IPS-18c (cell line): ENCODE data around the gene CHMP5.
A peak's percentile ranks its signal among the peaks of the same experiment; 100 is the strongest.

Experiments
- H3K4me3 ChIP-seq: 2 replicates; pipeline ENCODE4 v1.7.0; 2013; ENCODE audit warnings: low read depth, mild to moderate bottlenecking, low read length, moderate library complexity; ENCODE audit not compliant: insufficient read depth
- H3K9me3 ChIP-seq: one replicate; pipeline ENCODE4 v1.6.1; 2013; ENCODE audit warnings: mild to moderate bottlenecking, low read length, moderate library complexity; ENCODE audit not compliant: control insufficient read depth, insufficient read depth

Gene CHMP5

DNA sequence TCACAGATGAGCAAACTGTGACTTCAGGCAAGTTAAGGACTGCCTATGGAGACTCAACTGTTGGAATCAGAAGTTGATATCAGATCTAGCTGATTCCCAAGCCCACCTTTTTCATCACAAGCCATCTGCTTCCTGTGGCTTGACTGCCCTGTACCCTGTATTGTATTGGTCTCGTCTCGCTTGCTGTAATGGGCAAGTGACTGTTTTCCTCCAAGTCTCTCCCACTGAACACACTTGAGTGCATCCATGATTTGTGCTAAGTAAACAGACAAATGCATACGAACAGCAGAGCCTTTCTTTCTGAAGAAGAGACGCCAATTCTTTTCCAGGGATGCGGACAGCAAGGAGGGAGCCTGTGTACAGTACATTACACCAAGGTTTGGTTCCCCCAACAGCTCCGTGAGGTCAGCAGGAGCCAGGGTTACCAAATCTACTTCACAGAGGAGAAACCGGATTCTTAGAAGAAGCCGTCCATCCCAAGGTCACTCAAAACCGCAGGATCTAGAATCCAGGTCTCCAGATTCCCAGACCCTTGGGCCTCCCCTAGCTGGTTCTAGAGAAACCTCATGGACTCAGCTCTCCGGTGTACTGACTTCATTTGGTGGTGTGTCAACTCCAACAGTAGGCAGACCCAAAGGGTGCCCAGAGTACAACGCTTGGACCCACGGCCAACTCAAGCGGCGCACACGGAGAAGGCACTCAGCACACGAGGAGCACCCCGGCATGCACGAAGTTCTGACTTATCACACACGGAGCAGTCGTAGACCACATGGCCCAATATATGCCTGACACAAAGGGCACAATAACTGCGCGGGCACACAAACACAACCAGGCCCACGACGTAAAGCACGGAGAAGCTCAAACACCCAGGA lies 1.5 kb upstream of the CHMP5 start:
- peak overlapping the region; percentile 96 for H3K4me3 ChIP-seq
- H3K9me3 ChIP-seq: no peaks in the 10 kb centered on the region

DNA sequence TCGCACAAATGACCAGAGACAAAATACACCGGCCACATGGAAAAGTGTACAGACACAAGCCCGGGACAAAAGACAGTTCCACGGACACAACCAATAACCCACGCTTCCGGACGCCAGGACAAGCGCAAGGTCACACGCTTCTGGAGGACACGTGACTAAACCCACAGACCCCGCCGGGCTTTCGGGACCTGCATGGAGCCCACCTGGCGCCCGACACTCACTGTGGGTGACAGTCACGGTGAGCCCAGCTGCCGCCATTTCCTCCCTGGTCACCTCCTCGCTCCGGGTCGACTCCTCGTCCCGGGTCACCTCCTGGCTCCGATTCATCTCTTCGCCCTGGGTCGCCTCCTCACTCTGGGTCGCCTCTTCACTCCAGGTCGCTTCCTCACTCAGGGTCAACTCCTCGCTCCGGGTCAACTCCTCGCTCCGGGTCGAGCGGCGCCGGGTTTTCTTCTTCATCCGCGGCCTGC lies 811 bp upstream of the CHMP5 start:
- H3K4me3 ChIP-seq: peak overlapping the region; percentile 96
- no peaks in the 10 kb centered on the region for H3K9me3 ChIP-seq

DNA sequence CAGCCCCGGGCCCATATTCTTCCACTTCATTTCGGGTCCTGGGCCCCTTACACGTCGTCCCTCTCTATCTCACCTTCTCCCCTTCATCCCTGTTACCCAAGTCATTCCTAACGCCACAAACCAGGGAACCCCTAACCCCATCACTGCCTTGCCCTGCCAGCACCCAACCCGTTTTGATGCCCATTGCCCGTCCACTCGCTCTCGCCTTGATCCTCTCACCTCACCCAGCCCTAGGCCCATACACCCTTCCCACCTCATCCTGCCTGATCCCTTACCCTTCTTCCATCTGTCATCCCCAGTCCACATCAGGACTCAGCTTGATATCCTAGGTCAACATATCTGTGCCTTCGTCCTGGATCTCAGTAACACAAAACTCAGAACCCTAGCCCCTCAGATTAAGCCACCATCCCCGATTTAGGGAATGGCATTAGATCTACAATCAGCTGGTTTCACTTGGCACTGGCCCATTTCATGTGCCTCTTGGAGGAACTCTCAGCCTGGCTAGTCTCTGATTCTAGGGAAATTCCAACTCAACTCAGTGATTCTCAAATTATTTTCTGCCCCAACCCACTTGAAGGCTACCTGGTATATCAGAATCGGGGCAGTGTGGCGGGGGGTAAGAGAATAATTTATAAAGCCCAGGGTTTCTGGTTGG lies 489 bp downstream of the CHMP5 start:
- H3K4me3 ChIP-seq: peak overlapping the region; percentile 87
- H3K9me3 ChIP-seq: no peaks in the 10 kb centered on the region

DNA sequence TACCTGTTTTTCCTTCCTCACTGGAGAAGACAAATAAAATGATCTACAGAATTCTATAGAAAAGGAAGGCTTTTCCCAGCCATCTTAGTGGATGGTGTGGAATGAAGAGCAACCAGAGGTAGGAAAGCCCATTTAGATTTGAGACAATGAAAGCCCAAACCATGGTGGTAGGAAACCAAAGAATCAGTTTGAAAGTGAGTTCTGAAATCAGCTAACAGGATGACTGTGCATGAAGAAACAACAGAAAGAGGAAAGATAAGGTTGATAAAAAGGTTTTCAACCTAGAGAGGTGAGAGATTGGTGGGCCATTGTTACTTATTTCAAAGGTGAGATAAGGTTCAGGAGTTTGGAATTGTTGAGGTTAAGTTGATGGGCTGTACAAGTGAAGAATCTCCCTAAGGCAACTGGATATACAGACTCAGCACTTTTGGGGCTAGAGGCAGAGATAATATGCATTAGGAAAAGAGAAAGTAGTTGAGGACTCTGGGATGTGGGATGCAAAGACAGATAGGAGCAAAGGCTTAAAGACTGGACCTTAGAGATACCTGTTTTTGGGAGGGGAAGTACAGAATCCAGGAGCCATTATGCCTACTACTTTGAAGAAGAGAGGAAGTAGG lies 2.4 kb downstream of the CHMP5 start:
- Histone ChIP-seq H3K9me3 (no peaks in the 10 kb centered on the region), H3K4me3 (no peak overlapping the region)

DNA sequence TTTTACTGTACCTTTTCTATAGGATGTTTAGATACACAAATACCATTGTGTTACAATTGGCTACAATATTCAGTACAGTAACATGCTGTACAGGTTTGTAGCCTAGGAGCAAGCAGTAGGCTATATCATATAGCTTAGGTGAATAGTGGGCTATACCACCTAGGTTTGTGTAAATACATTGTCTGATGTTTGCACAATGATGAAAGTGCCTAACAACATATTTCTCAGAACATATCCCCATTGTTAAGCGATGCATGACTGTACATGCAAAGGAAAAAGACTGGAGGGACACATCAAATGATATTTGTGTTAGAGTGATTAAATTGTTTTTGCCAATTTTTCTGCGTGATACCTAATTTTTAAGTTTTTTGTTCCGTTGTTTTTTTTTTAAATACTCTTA lies 5.3 kb downstream of the CHMP5 start:
- H3K9me3 ChIP-seq: no peaks in the 10 kb centered on the region
- no peak overlapping the region for H3K4me3 ChIP-seq

DNA sequence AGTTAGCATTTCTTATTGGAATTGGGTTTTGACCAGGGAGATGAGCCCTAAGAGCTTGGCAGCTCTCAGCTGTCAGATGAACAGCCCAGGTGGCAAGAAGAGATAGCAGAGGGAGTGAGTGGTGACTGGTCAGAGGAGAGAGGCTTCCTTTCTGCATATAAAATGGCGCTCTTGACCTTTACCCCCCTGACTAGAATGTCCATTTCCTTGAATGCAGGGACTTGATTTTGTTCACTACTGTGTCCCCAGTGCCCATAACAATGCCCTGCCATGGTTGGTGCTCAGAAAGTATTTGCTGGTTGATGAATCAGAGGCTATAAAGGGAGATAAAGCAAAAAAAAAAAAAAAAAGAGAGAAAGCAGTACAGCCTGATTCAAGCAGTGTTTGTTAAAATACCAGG lies 7.2 kb downstream of the CHMP5 start:
- H3K4me3 ChIP-seq: no peak overlapping the region

DNA sequence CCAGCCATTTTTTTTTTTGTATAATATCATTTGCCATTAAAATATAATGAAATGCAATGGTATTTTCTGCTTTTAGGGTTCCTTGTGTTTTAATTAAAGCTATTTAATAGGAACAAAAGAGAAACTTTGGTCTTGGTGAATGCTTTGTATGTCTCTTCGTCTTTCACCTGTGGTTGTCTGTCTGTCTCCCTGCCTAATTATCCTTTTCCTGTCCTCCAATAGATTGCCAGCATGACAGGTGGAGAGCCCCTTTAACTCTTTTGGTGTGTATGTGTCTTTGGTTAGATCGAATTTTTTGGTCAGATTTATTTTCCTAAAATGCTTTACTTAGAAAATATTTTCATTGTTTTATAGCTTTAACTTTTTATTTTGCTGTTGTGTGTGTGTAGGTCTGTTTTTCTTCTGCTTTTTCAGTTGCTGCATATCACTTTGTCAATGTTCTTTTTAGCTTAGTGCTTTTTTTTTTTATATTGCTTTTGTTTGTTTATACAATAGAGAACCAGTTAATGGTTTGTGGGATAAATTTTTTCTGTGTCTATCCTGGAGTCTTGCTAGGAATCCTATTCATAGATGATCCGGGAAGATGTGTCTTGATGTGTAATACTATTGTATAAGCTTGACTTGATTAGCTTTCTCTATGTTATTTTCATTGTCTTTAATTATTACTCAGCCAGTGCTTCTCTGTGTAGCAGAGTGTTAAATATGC lies 8.6 kb downstream of the CHMP5 start:
- Histone ChIP-seq H3K4me3 (no peak overlapping the region), H3K9me3 (no peaks in the 10 kb centered on the region)

More for the DNA sequence above, 7.2 kb downstream of the CHMP5 start:
- H3K9me3 ChIP-seq: no peaks in the 10 kb centered on the region

DNA sequence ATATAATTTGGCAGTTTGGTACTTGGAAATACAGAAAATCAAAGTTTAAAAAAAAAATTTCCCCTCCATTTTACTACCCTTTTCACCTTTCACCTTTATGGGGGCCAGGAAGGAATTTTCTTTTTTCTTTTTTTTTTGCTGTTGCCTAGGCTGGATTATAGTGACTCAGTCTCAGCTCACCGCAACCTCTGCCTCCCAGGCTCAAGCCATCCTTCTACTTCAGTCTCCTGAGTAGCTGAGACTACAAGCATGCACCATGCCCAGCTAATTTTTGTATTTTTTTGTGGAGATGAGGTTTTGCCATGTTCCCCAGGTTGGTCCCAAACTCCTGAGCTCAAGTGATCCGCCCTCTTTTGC lies 9.1 kb downstream of the CHMP5 start:
- Histone ChIP-seq H3K9me3 (no peaks in the 10 kb centered on the region), H3K4me3 (no peak overlapping the region)

DNA sequence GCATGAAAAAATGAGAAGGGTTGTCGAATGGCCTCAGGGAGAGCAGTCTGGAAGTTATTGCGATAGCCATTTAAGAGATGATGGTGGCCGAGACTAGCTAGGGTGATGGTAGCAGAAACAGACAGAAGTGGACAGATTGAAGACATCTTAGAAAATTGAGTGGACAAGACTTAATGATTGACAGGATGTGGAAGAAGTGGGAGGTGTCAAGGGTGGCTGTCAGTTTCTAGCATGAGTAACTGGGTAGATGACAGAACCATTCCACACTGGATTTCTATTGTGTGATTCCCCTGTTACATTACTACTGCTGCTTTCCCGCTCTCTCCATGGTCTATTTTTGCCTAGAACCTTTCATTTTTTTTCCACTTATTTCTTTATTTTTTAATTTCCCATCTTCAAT lies 12.6 kb downstream of the CHMP5 start:
- Histone ChIP-seq H3K9me3 (no peaks in the 10 kb centered on the region), H3K4me3 (no peak overlapping the region)

DNA sequence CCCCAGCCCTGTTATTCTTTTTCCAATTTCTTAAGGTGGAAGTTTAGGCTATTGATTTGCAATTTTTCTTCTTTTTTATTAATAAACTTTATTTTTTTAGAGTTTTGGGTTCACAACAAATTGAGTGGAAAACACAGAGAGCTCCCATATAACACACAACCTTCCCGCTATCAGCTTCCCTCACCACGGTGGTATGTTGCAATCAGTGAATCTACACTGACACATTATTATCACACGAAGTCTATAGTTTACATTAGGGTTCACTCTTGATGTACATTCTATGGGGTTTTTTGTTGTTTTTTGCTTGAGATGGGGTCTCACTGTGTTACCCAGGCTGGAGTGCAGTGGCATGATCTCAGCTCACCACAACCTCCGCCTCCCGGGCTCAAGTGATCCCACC lies 20.7 kb downstream of the CHMP5 start:
- H3K4me3 ChIP-seq: no peak overlapping the region

DNA sequence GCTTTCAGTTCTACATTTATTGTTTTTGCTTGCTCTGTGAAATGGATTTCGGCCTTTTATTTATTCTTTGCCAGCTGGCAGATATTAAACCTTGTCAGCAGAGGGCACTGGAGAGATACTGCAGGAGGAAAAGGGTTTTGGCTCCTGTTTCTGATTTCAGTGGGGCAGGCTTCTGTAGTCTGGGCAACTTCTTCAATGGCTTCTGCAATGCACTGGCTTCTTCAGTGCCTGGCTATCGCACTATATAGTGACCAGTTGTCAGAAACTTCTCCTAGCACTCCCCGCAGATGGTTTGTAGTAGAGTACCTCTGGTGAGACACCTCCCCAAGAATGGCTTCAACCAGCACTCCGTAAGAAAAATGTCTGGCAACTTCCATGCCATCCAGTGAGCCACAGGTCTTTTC lies 22.2 kb downstream of the CHMP5 start:
- Histone ChIP-seq H3K4me3 (no peak overlapping the region), H3K9me3 (no peaks in the 10 kb centered on the region)

More for the DNA sequence above, 20.7 kb downstream of the CHMP5 start:
- H3K9me3 ChIP-seq: no peaks in the 10 kb centered on the region

DNA sequence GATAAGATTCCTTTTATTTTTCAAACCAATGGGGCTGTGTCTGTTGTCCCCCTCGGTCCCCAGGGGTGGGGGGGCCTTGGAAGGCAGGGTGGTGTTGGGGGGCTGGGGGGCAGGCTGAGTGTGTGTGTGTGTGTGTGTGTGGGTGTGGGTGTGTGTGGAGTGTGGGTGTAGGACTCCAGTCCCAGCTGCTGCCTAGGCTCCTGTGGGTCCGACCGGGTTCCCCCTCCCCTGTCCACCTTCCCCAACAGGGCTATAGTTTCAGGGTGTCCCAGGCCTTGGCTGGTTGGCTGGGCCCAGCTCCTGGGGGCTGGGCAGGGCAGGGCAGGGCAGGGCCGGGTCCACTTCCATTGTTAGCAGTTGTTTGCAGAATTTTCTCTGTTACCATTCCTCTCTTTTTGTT lies 23.4 kb downstream of the CHMP5 start:
- Histone ChIP-seq H3K9me3 (no peaks in the 10 kb centered on the region), H3K4me3 (no peak overlapping the region)

DNA sequence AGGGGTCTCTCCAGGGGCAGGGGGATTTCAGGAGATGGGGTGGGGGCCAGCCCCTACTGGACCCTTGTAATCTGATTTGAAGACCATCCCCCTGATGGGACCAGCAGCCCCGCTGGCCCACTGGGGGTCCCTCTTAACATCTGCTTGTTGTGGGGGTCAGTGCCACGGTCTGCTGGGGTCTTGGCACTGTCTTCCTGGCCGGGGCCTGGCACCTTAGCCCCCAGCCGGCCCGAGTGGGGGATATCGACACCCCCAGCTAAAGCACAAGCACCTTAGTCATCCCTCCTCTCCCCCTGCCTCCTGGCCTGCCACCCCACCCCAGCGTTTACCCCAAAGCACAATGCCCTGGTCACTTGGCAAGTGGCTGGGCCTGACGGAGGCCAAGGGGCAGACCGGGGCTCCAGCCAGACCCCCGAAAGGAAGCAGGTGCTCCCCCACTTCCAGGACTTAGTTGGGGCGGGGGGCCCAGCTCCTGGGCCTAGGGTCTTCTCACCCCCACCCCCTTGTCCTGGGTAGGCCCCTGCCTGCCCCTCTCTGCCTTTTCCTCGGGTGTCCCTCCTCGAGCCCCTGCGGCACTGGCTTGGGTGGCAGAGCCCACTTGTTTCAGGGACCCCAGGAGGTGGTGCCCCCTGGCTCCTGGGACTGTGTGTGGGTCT lies 24.1 kb downstream of the CHMP5 start:
- H3K4me3 ChIP-seq: no peak overlapping the region
- no peaks in the 10 kb centered on the region for H3K9me3 ChIP-seq

DNA sequence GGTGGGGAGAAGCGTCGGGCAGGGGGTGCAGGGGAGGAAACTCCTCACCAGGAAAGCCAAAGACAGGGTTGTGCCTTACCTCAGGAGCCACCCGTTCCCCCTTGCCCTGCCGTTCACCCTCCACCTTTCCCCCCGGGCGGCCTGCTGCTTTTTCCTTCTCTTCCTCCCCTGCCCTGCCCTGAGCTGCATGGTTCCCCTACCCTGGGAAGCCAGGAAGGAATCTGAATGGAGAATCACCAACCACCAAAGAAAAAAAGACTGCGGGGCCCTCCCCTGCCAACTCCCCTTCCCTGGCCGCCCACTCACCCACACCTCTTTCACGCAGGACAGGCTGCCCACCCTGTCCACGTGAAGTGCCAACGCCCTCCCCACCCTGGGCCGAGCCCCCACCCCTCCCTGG lies 24.6 kb downstream of the CHMP5 start:
- H3K4me3 ChIP-seq: peak overlapping the region; percentile 40
- H3K9me3 ChIP-seq: no peaks in the 10 kb centered on the region

DNA sequence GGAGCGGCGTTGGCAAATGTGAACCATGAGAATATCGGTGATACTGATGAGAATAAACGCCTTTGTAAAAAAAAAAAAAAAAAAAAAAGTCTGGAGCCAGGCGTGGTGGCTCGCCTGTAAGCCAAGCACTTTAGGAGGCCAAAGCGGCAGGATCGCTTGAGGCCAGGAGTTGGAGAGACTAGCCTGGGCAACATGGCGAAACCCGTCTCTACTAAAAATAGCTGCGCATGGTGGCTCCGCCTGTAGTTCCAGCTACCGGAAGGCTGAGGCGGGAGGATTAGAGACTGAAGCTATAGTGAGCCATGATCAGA lies 25.0 kb downstream of the CHMP5 start:
- H3K4me3 ChIP-seq: peak overlapping the region; percentile 99
- no peaks in the 10 kb centered on the region for H3K9me3 ChIP-seq

DNA sequence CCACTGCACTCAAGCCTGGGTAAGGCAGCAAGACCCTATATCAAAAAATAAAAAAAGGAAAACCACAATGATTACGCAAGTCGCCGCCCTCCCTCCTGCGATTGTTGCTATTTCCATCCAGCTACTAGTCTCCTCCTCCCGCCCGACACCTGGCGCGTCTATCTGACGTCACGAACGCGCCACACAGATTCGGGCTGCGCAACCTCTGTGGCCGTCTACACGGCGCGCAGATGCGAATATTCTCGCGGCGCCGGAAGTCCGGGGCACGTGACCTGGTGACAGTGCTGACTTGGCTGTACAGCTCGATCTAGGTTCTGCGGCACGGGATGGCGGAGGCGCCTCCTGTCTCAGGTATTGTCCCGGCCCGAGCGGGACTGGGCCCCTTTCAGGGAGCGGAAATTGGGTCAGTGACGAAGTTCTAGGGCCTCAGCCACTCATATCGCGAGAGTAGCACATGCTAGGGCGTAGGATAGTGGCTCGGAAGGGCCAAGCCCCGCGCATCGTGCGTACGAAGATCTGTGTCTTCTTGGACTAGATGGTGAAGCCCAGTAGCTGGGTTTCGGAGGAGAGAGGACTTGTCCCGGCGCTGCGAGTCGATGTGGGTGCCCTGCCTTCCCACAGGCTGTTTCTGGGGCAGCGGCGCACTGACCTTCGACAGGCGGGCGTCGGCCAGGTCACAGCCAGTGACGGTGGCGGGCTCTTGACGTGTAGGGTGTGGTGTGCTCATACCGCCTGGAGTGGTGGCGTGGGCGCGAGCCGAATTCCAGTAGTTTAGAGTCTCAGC lies 25.6 kb downstream of the CHMP5 start, which contains the start of gene NFX1:
Gene NFX1 (plus strand): TSS at position 270 of the 784 bp plus-strand sequence. CDS start 57 bp downstream, at position 327.
- Histone ChIP-seq H3K4me3 (peak within 1 kb of the TSS; percentile 99), H3K9me3 (no peaks in the 10 kb centered on the region)
